A673 (cell line): ENCODE measurements around the gene KYNU. TPM values are rescaled to one million over a fixed set of nuclear protein-coding genes. Genes with fewer than 3 reads are reported as not detected.
"Not testable (repeated sequence)": the region's sequence is repeated elsewhere in the genome, so short reads cannot be mapped to it uniquely, and the experiment has no call there.

Experiments used
- BruUV-seq: library from RNA; stranded (reverse); fragments of 400-500 nt; replicated peaks from 2 replicates; lab custom pipeline; 2021; lab: Mats Ljungman, UMichigan
- CTCF ChIA-PET: fragments of 300-600 bp; sonication (Branson Sonifier 250); formaldehyde crosslinking; loops from one replicate; lab custom pipeline; 2022; ENCODE audit warnings: antibody characterized with exemption; lab: Charles Lee
- POLR2A ChIA-PET: fragments of 300-600 bp; sonication (Branson Sonifier 250); formaldehyde crosslinking; loops from one replicate; lab custom pipeline; 2022; ENCODE audit warnings: antibody characterized with exemption; ENCODE audit not compliant: low non-redundant PET; lab: Charles Lee
- DNase-seq: peaks from one replicate; pipeline ENCODE4 v3.0.0-alpha.2; 2015; ENCODE audit warnings: low spot score
- H3K27ac ChIP-seq: fragments of 200-600 bp; sonication (generic); 2 replicates; pipeline ENCODE4 v1.5.1; 2016; ENCODE audit warnings: mixed run types, low read depth, mild to moderate bottlenecking, mixed read lengths, antibody characterized with exemption, low read length; ENCODE audit not compliant: poor library complexity, severe bottlenecking
- H3K27me3 ChIP-seq: fragments of 200-600 bp; sonication (generic); replicated peaks from 2 replicates; pipeline ENCODE4 v1.6.1; 2017; ENCODE audit warnings: mixed run types, low read depth, mild to moderate bottlenecking, mixed read lengths, antibody characterized with exemption, low read length; ENCODE audit not compliant: insufficient read depth, poor library complexity
- H3K36me3 ChIP-seq: fragments of 200-600 bp; sonication (generic); 2 replicates; pipeline ENCODE4 v1.6.1; 2016; ENCODE audit warnings: mixed run types, mild to moderate bottlenecking, mixed read lengths, antibody characterized with exemption, low read length; ENCODE audit not compliant: insufficient read depth, poor library complexity, severe bottlenecking
- H3K4me1 ChIP-seq: fragments of 200-600 bp; sonication (generic); 2 replicates; pipeline ENCODE4 v1.6.1; 2017; ENCODE audit warnings: mixed run types, mild to moderate bottlenecking, mixed read lengths, antibody characterized with exemption, low read length; ENCODE audit not compliant: insufficient read depth, poor library complexity, severe bottlenecking
- H3K4me3 ChIP-seq: fragments of 200-600 bp; sonication (generic); 2 replicates; pipeline ENCODE4 v1.5.1; 2016; ENCODE audit warnings: low read depth, mixed run types, mild to moderate bottlenecking, mixed read lengths, low read length; ENCODE audit not compliant: poor library complexity, severe bottlenecking
- H3K9me3 ChIP-seq: fragments of 200-600 bp; sonication (generic); 2 replicates; pipeline ENCODE4 v1.6.1; 2016; ENCODE audit warnings: mixed run types, low read depth, mild to moderate bottlenecking, mixed read lengths, antibody characterized with exemption, low read length; ENCODE audit not compliant: poor library complexity, severe bottlenecking
- CTCF ChIP-seq: fragments of 300-800, 200-600 bp; sonication (generic); conservative IDR thresholded peaks from 2 replicates; pipeline ENCODE4 v1.5.1; 2017; ENCODE audit warnings: low read depth, mild to moderate bottlenecking, antibody characterized with exemption, low read length, moderate library complexity, mixed read lengths
- EZH2 ChIP-seq: fragments of 200-600 bp; sonication (generic); IDR thresholded peaks from 2 replicates; pipeline ENCODE4 v1.6.1; 2017; ENCODE audit warnings: borderline replicate concordance, low read depth, mild to moderate bottlenecking, mixed read lengths, antibody characterized with exemption, low read length; ENCODE audit not compliant: poor library complexity, severe bottlenecking
- intact Hi-C: fragments of 100-400 bp; cut with micrococcal nuclease; formaldehyde crosslinking; loops from one replicate; pipeline ENCODE4 v1.10.0; 2022; ENCODE audit not compliant: unreplicated experiment
- total RNA-seq: library from RNA; stranded (reverse); gene quantifications from 2 replicates; pipeline ENCODE4 v1.2.3, GENCODE V29; 2021

Gene KYNU
- total RNA-seq, 1 experiment from 2014 or later: 2.5 TPM

- DNase-seq: no peak
- Histone ChIP-seq H3K4me1 (peaks cover 15% of the 10 kb centered on the region), H3K27ac (no peak overlapping the region), H3K27me3 (no peaks in the 10 kb centered on the region), H3K4me3 (no peak overlapping the region), H3K9me3 (no peaks in the 10 kb centered on the region), H3K36me3 (no peaks in the 10 kb centered on the region)
- POLR2A ChIA-PET: no interaction called here
- CTCF ChIA-PET: no interaction called here
- intact Hi-C loops: no loop called here
- TF ChIP-seq EZH2 (no peak), CTCF (no peak)
- no TSS peak for BruUV-seq
Measured at GRCh38 chr2:142946941-142947340, 69.5 kb downstream of the KYNU start.

- H3K4me3 ChIP-seq, H3K36me3 ChIP-seq, intact Hi-C loops, BruUV-seq, H3K27ac ChIP-seq, CTCF ChIA-PET, DNase-seq, H3K27me3 ChIP-seq, POLR2A ChIA-PET, H3K9me3 ChIP-seq: not testable (repeated sequence)
- peaks cover 12% of the 10 kb centered on the region for H3K4me1 ChIP-seq
Measured at GRCh38 chr2:142948723-142949122, 71.3 kb downstream of the KYNU start.

GRCh38 chr2:142950323-142950722 is 72.9 kb downstream of the KYNU start:
- H3K4me1 ChIP-seq, H3K9me3 ChIP-seq, DNase-seq, H3K4me3 ChIP-seq, intact Hi-C loops, CTCF ChIA-PET, H3K27me3 ChIP-seq, BruUV-seq, POLR2A ChIA-PET, H3K27ac ChIP-seq, H3K36me3 ChIP-seq: not testable (repeated sequence)

- ChIA-PET POLR2A (no interaction called here), CTCF (no interaction called here)
- H3K4me1 ChIP-seq: no peaks in the 10 kb centered on the region
- TF ChIP-seq EZH2: no peak
- TF ChIP-seq CTCF: no peak
- H3K36me3 ChIP-seq: no peaks in the 10 kb centered on the region
- intact Hi-C loops: no loop called here
- H3K27ac ChIP-seq: no peak overlapping the region
- no peak overlapping the region for H3K4me3 ChIP-seq
- DNase-seq: no peak
- H3K27me3 ChIP-seq: no peaks in the 10 kb centered on the region
- BruUV-seq: no TSS peak
- no peaks in the 10 kb centered on the region for H3K9me3 ChIP-seq
Measured at GRCh38 chr2:142951190-142952007, 73.9 kb downstream of the KYNU start.
